ENCODE measurements around the gene IL37.
"Not testable (repeated sequence)": the region's sequence is repeated elsewhere in the genome, so short reads cannot be mapped to it uniquely, and the experiment has no call there.

IL37 gene

DNA sequence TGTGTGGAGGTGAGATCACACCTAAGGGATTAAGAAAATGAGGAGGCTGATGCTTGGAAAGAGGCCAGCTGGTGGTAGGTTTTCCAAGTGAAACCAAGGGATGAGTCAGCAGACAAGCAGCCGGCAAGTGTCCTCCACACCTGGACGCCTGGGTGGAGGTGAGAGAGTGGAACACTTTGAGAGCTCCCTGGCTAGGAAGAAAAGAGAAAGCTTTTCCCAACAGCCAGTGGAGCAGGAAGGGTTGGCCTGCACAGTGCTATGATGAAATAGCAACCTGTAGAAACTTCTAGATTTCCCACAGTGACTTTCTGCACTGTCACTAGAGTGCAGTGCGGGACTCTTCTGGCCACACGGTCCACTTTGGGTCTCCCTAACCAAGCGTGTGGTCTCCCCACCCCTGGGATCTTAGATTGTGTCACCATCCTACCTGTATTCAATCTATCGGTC lies 19.6 kb upstream of the IL37 start:
- Histone ChIP-seq H3K9me3 (ENCODE audit: control insufficient read depth, low read length) (no peaks in the 10 kb centered on the region), H3K27ac (ENCODE audit: low read depth, low read length, severe bottlenecking) (no peak overlapping the region), H3K4me3 (ENCODE audit: extremely low read depth, insufficient read depth, low read length, poor library complexity, severe bottlenecking) (no peak overlapping the region), H3K36me3 (ENCODE audit: control insufficient read depth, insufficient read depth, low read length) (no peaks in the 10 kb centered on the region), H3K4me1 (ENCODE audit: control insufficient read depth, insufficient read depth, low read length, poor library complexity, severe bottlenecking) (no peaks in the 10 kb centered on the region)
- WGBS, 2 experiments (ENCODE audit: insufficient coverage in 2 of 2) = 86 to 95% methylated on average over 6 of the region's 6 CpGs

DNA sequence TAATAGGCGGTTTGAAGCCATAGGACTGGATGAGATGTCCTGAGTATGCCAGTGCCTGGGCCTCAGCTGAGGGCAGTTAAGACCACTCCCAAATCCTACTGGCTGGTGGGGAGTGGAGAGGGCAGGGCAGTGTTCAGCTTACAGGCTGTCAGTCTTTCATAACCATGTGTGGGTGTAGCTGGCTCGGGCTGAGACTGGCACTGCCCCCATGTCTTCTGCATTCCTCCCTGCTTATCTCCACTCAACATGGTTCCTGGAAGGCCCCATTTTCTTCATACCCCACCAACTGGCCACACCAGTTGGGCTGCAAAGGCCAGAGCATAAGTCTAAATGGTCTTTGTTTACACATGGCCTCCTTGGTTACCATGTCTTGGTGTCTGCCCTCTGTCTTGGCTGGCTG lies 17.2 kb upstream of the IL37 start:
- H3K4me3 ChIP-seq (ENCODE audit: extremely low read depth, insufficient read depth, low read length, poor library complexity, severe bottlenecking) = no peak overlapping the region
- H3K9me3 ChIP-seq (ENCODE audit: control insufficient read depth, low read length) = no peaks in the 10 kb centered on the region
- WGBS, 2 experiments (ENCODE audit: insufficient coverage in 2 of 2) = 80 to 100% methylated on average over 1 of the region's 2 CpGs
- H3K27ac ChIP-seq (ENCODE audit: low read depth, low read length, severe bottlenecking) = no peak overlapping the region
- no peaks in the 10 kb centered on the region for H3K4me1 ChIP-seq (ENCODE audit: control insufficient read depth, insufficient read depth, low read length, poor library complexity, severe bottlenecking)
- H3K36me3 ChIP-seq (ENCODE audit: control insufficient read depth, insufficient read depth, low read length) = no peaks in the 10 kb centered on the region

DNA sequence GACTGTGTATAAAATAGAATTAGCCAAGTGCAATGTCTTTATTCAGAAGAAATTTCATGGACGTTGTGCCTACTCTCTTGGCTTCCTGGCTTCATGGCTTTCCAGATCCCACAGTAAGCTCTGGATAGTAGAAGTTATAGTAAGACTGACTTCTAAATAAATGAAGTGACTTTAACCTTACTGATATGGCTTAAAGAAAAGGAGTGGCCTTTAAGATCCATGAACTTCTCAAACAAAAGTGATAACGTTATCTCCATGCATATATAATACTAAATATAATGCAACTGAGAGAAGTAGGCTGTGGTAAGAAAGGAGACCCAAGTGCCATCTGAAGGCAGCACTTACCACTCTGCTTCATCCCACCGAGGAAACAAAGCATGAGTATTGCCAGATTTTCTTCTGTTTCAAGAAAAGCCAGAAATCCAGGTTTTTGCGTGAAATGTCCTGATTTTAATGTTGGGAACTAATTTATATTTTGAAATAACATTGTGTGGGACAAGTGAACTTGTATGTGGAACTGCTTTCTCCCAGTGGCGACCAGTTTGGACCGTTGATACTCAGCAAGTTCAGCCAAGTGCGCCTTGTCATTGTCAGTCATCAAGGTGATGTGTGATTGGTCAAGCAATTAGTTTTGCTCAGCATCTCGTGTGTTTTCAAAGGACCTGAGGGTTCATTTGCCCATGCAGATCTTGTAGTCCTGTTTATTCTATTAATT lies 13.9 kb upstream of the IL37 start:
- Histone ChIP-seq H3K4me1 (ENCODE audit: control insufficient read depth, insufficient read depth, low read length, poor library complexity, severe bottlenecking) (no peaks in the 10 kb centered on the region), H3K9me3 (ENCODE audit: control insufficient read depth, low read length) (no peaks in the 10 kb centered on the region), H3K4me3 (ENCODE audit: extremely low read depth, insufficient read depth, low read length, poor library complexity, severe bottlenecking) (no peak overlapping the region), H3K36me3 (ENCODE audit: control insufficient read depth, insufficient read depth, low read length) (no peaks in the 10 kb centered on the region), H3K27ac (ENCODE audit: low read depth, low read length, severe bottlenecking) (no peak overlapping the region)
- WGBS, 2 experiments (ENCODE audit: insufficient coverage in 2 of 2) = 83 to 88% methylated on average over 5 of the region's 8 CpGs

DNA sequence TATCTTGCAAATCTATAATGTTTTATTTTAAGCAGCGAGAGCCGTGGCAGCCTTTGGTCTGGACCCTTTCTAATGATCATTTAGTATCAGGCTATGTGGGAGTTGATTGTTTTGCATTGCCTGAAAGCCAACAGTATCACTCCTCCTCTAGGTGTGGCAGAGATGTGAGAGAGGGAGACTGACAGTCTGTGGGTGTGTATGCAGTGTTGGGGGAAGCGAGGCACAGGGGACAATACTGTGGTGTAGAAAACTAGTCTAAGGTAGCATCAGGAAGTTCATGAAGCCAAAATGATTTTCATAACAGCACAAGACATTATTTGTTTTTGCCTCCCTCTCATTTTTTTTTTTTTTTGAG lies 13.4 kb upstream of the IL37 start:
- Histone ChIP-seq H3K9me3 (ENCODE audit: control insufficient read depth, low read length) (no peaks in the 10 kb centered on the region), H3K36me3 (ENCODE audit: control insufficient read depth, insufficient read depth, low read length) (no peaks in the 10 kb centered on the region), H3K4me3 (ENCODE audit: extremely low read depth, insufficient read depth, low read length, poor library complexity, severe bottlenecking) (no peak overlapping the region), H3K4me1 (ENCODE audit: control insufficient read depth, insufficient read depth, low read length, poor library complexity, severe bottlenecking) (no peaks in the 10 kb centered on the region), H3K27ac (ENCODE audit: low read depth, low read length, severe bottlenecking) (no peak overlapping the region)
- WGBS, 2 experiments (ENCODE audit: insufficient coverage in 2 of 2) = 90 to 100% methylated on average over 1 to 2 of the region's 3 CpGs

DNA sequence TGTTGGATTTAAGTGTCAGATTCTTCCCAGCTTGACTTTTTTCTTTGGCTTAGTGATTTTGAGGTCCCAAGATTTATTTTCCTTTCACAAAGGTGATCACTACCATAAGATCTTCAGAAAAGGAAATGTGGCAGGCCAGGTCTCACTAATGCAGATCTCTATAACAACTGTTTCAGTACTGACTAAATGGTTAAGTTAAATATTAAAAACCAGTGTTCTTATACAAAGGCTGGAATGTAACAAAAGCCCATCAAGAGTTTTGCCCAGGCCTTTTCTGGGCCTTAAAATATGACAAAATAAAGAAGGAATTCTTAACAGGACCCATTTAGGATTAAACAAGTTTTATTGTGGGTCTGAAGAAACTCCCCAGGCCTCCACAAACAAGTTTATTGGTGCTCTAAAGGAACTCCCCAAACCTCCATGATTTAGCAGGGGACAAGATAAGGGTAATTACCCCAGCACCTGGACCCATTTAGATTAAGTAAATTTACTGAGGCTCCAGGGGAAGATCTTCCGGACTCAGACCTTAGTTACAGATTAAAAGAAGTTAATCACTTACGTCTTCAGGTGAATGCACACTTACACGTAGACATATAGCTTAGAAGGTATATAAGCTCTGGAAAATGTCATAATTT lies 9.4 kb upstream of the IL37 start:
- WGBS, 2 experiments (ENCODE audit: insufficient coverage in 2 of 2) = 100% methylated on average over 1 of the region's 3 CpGs; no CpG with 5 or more reads in 1 of the 2 experiments
- not testable (repeated sequence) for H3K36me3 ChIP-seq (ENCODE audit: control insufficient read depth, insufficient read depth, low read length); H3K9me3 ChIP-seq (ENCODE audit: control insufficient read depth, low read length); H3K27ac ChIP-seq (ENCODE audit: low read depth, low read length, severe bottlenecking); H3K4me1 ChIP-seq (ENCODE audit: control insufficient read depth, insufficient read depth, low read length, poor library complexity, severe bottlenecking); H3K4me3 ChIP-seq (ENCODE audit: extremely low read depth, insufficient read depth, low read length, poor library complexity, severe bottlenecking)

DNA sequence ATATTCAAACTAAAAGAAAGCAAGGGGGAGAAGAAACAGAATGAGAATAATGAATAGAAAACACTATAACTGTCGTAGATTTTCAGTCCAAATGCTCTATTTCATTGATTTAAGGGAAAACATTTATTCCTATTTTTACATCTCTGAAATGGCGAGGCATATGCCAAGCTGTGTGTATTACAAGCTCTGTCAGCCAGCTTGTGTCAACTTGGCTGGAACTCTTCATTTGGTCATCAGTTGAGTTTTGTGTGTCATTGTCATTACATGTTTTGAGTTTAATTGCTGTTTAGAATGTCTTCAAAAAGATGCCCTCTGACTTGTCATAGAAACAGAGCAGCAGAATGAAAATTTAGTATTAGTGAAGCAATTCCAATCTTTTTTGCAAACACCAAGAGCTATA lies 8.1 kb upstream of the IL37 start:
- whole genome bisulfite sequencing, 2 experiments (ENCODE audit: insufficient coverage in 2 of 2) = 100% methylated on average over 1 of the region's 2 CpGs; no CpG with 5 or more reads in 1 of the 2 experiments
- Histone ChIP-seq H3K36me3 (ENCODE audit: control insufficient read depth, insufficient read depth, low read length) (no peaks in the 10 kb centered on the region), H3K4me1 (ENCODE audit: control insufficient read depth, insufficient read depth, low read length, poor library complexity, severe bottlenecking) (no peaks in the 10 kb centered on the region), H3K9me3 (ENCODE audit: control insufficient read depth, low read length) (no peaks in the 10 kb centered on the region), H3K27ac (ENCODE audit: low read depth, low read length, severe bottlenecking) (no peak overlapping the region), H3K4me3 (ENCODE audit: extremely low read depth, insufficient read depth, low read length, poor library complexity, severe bottlenecking) (no peak overlapping the region)

DNA sequence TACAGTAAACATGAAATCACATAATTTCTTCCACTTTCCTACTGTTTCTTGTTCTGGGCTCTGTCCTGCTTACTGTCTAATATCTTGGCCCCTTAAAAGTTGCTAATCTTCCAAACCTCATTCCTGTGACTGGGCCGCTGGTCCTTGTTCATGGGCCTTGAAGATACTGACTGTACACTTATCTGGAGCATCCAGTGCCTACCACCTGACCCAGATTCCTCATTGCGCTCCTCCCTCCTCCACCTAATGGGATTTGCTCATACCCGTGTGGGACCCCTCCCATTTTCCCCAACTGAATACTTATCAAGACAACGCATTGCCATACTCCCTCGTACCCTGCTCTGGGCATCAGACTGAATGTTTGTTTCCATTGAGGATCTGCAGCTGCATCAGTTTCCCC lies 6.1 kb upstream of the IL37 start:
- Histone ChIP-seq H3K9me3 (ENCODE audit: control insufficient read depth, low read length) (no peaks in the 10 kb centered on the region), H3K36me3 (ENCODE audit: control insufficient read depth, insufficient read depth, low read length) (no peaks in the 10 kb centered on the region), H3K27ac (ENCODE audit: low read depth, low read length, severe bottlenecking) (no peak overlapping the region), H3K4me1 (ENCODE audit: control insufficient read depth, insufficient read depth, low read length, poor library complexity, severe bottlenecking) (no peaks in the 10 kb centered on the region), H3K4me3 (ENCODE audit: extremely low read depth, insufficient read depth, low read length, poor library complexity, severe bottlenecking) (no peak overlapping the region)
- WGBS, 2 experiments (ENCODE audit: insufficient coverage in 2 of 2) = 86 to 88% methylated on average over 5 of the region's 5 CpGs

DNA sequence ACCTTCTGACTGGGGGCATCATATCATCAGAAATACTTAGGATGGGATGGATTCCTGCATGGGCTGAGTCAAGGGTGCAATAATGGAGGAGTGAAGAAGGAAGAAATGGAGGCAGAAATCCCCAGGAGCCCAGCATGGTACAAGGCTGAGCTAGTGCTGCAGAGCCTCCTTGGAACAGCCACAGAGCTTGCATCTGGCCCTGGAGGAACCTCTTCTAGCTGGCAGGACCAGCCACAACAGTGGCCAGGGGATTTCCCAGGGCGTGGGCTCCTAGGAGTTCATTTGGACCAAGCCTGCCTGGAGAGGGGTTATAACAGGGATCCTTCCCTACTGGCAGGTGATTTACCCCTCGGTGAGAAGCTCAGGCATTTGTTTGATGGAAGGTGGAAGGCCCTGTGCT lies 4.7 kb upstream of the IL37 start:
- 88 to 90% methylated on average over 1 to 2 of the region's 2 CpGs for whole genome bisulfite sequencing, 2 experiments (ENCODE audit: insufficient coverage in 2 of 2)
- H3K4me3 ChIP-seq (ENCODE audit: extremely low read depth, insufficient read depth, low read length, poor library complexity, severe bottlenecking) = no peak overlapping the region
- no peaks in the 10 kb centered on the region for H3K36me3 ChIP-seq (ENCODE audit: control insufficient read depth, insufficient read depth, low read length)
- no peaks in the 10 kb centered on the region for H3K4me1 ChIP-seq (ENCODE audit: control insufficient read depth, insufficient read depth, low read length, poor library complexity, severe bottlenecking)
- H3K9me3 ChIP-seq (ENCODE audit: control insufficient read depth, low read length) = no peaks in the 10 kb centered on the region
- H3K27ac ChIP-seq (ENCODE audit: low read depth, low read length, severe bottlenecking) = no peak overlapping the region

DNA sequence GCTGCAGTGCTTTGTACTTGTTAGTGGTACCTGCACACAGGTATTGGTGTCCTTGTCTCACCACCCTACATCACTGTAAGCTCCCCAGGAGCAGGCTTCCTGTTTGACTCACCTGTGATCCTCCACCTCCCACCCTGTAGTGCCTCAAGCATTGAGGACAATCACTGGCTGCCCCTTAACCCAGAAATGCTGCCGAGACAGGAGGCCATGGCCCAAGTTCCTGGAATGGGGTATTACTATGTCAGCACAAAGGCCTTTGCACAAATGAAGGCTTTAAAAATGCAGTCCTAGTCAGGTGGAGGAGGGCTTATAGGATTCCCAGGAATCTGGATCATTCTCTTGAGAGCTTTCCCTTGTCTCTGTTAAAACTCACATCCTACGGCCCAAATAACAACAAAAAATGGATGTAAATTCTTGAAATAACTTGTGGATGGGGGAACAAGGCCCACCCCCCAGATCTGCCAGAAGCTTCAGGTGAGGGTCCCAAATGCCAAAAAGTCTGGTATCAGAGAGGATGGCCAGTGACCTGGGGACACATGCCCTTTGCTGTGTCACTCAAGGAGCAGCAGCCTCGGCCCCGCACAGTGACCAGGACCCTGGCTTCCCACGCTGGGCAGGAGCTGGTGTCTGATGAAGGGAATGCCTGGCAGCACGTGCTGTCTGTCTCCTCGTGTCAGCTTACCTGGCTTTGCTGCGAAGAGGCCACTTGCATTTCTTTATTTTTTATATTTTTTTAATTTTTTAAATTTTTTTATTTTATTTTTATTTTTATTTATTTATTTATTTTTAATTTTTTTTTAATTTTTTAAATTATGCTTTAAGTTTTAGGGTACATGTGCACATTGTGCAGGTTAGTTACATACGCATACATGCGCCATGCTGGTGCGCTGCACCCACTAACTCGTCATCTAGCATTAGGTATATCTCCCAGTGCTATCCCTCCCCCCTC lies 3.7 kb upstream of the IL37 start:
- Histone ChIP-seq H3K4me1 (ENCODE audit: control insufficient read depth, insufficient read depth, low read length, poor library complexity, severe bottlenecking) (no peaks in the 10 kb centered on the region), H3K36me3 (ENCODE audit: control insufficient read depth, insufficient read depth, low read length) (no peaks in the 10 kb centered on the region), H3K27ac (ENCODE audit: low read depth, low read length, severe bottlenecking) (no peak overlapping the region), H3K9me3 (ENCODE audit: control insufficient read depth, low read length) (no peaks in the 10 kb centered on the region), H3K4me3 (ENCODE audit: extremely low read depth, insufficient read depth, low read length, poor library complexity, severe bottlenecking) (no peak overlapping the region)
- 88 to 93% methylated on average over 4 of the region's 12 CpGs for WGBS, 2 experiments (ENCODE audit: insufficient coverage in 2 of 2)

DNA sequence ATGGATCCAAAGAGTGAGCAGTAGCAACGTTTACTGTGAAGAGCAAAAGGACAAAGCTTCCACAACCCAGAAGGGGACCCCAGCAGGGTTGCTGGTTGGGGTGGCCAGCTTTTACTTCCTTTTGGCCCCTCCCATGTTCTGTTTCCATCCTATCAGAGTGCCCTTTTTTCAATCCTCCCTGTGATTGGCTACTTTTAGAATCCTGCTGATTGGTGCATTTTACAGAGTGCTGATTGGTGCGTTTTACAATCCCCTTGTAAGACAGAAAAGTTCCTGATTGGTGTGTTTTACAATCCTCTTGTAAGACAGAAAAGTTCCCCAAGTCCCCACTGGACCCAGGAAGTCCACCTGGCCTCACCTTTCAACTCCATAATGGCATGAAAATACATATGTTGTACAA lies 2.4 kb upstream of the IL37 start:
- not testable (repeated sequence) for H3K27ac ChIP-seq (ENCODE audit: low read depth, low read length, severe bottlenecking); H3K4me3 ChIP-seq (ENCODE audit: extremely low read depth, insufficient read depth, low read length, poor library complexity, severe bottlenecking); H3K9me3 ChIP-seq (ENCODE audit: control insufficient read depth, low read length); H3K36me3 ChIP-seq (ENCODE audit: control insufficient read depth, insufficient read depth, low read length); H3K4me1 ChIP-seq (ENCODE audit: control insufficient read depth, insufficient read depth, low read length, poor library complexity, severe bottlenecking)
- WGBS, 2 experiments (ENCODE audit: insufficient coverage in 2 of 2) = 75% methylated on average over 1 of the region's 2 CpGs; no CpG with 5 or more reads in 1 of the 2 experiments
